AG04450 (cell line): ENCODE measurements around the gene CAMTA2. TPM values are rescaled to one million over a fixed set of nuclear protein-coding genes. Genes with fewer than 3 reads are reported as not detected.

ENCODE experiments used
- CTCF ChIA-PET: fragments of 300-600, 350-600 bp; formaldehyde crosslinking; extraction: SDS; loops from one replicate; lab custom pipeline; 2022; ENCODE audit warnings: antibody characterized with exemption, inconsistent platforms; lab: Charles Lee
- POLR2A ChIA-PET: fragments of 350-600 bp; formaldehyde crosslinking; extraction: SDS; loops from one replicate; lab custom pipeline; 2021; ENCODE audit warnings: antibody characterized with exemption, inconsistent platforms; lab: Yijun Ruan, JAX
- DNase-seq: peaks from one replicate; pipeline ENCODE4 v3.0.0-alpha.2; 2011; ENCODE audit warnings: low read depth, low spot score
- H3K27ac ChIP-seq: one replicate; pipeline ENCODE4 v1.5.1; 2012; ENCODE audit warnings: low read depth, low read length, control low read depth
- H3K27me3 ChIP-seq: one replicate; pipeline ENCODE4 v1.6.0; 2012; ENCODE audit warnings: low read length; ENCODE audit not compliant: control insufficient read depth, insufficient read depth
- H3K4me3 ChIP-seq: 2 replicates; pipeline ENCODE4 v1.5.1; 2011; ENCODE audit warnings: mild to moderate bottlenecking, low read depth, low read length, control low read depth
- H3K9me3 ChIP-seq: 2 replicates; pipeline ENCODE4 v1.5.1; 2012; ENCODE audit warnings: low read length; ENCODE audit not compliant: control insufficient read depth, insufficient read depth
- polyA plus RNA-seq: library from polyadenylated mRNA; depleted of rRNA; stranded (reverse); fragments of >200 nt; gene quantifications from 2 replicates; pipeline ENCODE4 v1.2.3, GENCODE V29; 2011
- TF ChIP-seq, protein P1 (sequence below): IDR thresholded peaks from 2 replicates; pipeline ENCODE4 v1.5.1; 2011; ENCODE audit warnings: low read depth, low read length, control low read depth, inconsistent platforms

Gene CAMTA2
- polyA plus RNA-seq, 1 experiment = 18.0 TPM

DNA sequence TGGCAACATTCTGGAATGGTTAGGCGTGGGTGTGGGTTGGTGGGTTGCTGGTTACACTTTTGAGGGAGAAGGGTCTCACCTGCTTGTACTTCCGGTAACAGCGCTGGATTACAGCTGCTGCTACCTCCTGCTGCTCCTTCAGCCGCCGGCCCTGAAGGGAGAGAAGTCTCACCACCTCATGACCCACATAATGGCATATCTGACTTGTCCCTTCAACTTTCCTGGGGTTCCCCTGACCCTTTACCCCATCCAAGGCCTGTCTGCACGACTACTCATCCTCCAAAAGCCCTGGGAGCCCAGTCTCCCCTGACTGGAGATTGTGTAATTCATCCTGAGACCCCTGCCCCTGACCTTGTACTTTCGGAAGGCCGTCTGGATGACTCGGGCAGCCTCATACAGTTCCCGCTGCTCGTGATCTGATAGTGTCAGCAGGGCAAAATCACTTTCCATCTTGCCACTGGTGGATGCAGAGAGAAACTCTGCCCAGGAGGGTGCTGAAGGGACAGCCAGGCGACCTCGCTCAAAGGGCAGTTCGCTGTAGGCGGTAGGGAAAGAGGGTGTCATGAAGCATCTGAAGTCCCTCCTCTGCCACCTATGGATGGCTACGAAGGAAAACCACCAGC lies 17.8 kb downstream of the CAMTA2 start:
- Histone ChIP-seq H3K4me3 (peak overlapping the region; percentile 78), H3K27ac (peak overlapping the region; percentile 98), H3K9me3 (peaks cover 5% of the 10 kb centered on the region; the same call in 1 of the 2 replicates), H3K27me3 (no peaks in the 10 kb centered on the region)
- TF ChIP-seq, protein P1, sequence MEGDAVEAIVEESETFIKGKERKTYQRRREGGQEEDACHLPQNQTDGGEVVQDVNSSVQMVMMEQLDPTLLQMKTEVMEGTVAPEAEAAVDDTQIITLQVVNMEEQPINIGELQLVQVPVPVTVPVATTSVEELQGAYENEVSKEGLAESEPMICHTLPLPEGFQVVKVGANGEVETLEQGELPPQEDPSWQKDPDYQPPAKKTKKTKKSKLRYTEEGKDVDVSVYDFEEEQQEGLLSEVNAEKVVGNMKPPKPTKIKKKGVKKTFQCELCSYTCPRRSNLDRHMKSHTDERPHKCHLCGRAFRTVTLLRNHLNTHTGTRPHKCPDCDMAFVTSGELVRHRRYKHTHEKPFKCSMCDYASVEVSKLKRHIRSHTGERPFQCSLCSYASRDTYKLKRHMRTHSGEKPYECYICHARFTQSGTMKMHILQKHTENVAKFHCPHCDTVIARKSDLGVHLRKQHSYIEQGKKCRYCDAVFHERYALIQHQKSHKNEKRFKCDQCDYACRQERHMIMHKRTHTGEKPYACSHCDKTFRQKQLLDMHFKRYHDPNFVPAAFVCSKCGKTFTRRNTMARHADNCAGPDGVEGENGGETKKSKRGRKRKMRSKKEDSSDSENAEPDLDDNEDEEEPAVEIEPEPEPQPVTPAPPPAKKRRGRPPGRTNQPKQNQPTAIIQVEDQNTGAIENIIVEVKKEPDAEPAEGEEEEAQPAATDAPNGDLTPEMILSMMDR = no peak
- CTCF ChIA-PET = interaction anchor here (1.2 to 1.8 kb wide), 2 partner anchors 17 to 61 kb away, joined by 5 to 6 read pairs; partner anchors contain the start of gene CAMTA2
- no peak for DNase-seq
- POLR2A ChIA-PET = interaction anchor here (0.5 to 5.6 kb wide), 6 partner anchors 20 to 174 kb away, joined by 3 to 128 read pairs (median 4); partner anchors contain the start of genes ENO3, KIF1C, PFN1 and RNF167

DNA sequence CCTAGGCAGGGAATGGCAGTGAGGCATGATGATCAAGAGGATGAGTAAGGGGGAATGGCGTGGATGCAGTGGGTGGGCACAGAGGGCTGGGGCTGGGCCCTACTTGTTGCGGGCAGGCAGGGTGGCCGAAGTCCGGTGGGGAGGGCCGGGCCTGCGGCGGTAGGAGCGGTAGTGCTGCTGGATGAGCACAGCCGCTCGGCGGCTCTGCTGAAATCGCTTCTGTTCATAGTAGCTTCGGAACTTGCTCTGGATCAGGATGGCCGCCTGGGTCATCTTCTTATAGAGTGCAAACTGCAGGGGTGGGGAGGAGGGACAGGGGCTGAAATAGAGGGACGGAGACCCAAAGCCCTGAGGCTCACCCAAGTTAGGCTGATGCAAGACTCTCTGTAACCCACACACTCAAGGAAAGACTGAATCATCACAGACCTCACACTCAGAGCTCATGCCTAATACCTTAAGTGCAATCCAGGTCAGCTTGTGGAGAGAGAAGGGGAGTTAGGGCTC lies 18.4 kb downstream of the CAMTA2 start:
- TF ChIP-seq, protein P1 = no peak
- CTCF ChIA-PET = interaction anchor here (1.8 kb wide), 1 partner anchor 60 kb away, joined by 5 read pairs; no protein-coding TSS in a partner anchor
- H3K27me3 ChIP-seq = no peaks in the 10 kb centered on the region
- H3K27ac ChIP-seq = peak overlapping the region; percentile 98
- H3K9me3 ChIP-seq = peaks cover 5% of the 10 kb centered on the region; the same call in 1 of the 2 replicates
- POLR2A ChIA-PET = interaction anchor here (0.5 to 5.6 kb wide), 6 partner anchors 20 to 173 kb away, joined by 3 to 128 read pairs (median 4); partner anchors contain the start of genes ENO3, KIF1C, PFN1 and RNF167
- H3K4me3 ChIP-seq = peak overlapping the region; percentile 78
- DNase-seq = peak; percentile 85

DNA sequence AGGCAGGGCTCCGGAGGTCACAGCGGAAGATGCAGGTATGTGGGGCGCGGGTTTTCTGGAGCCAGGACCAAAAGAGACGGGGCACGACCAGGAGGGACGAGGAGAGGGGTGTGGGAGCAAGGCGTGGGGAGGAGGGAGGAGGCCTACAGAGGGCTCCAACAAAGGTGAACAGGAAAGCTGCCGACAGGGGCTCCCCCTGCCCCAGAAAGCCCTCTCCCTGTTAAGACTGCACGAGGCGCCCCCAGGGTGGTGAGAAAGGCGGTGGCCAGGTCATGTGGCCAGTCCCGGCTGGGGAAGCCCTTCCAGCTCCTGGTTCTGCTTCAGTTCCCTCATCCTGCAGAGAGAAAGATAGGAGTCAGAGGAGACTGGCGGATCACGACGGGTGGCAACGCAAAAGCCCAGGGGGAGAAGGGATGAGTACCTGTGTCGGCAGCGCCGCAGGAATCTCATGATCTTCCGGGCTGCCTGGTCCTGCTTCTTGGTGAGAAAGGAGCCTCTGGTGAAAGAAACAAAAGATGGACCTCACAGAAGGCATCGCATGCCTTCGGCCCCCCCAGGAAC lies 18.9 kb downstream of the CAMTA2 start:
- TF ChIP-seq, protein P1 = no peak
- peaks cover 5% of the 10 kb centered on the region; the same call in 1 of the 2 replicates for H3K9me3 ChIP-seq
- no peak for DNase-seq
- peak overlapping the region; percentile 78 for H3K4me3 ChIP-seq
- POLR2A ChIA-PET = interaction anchor here (1.0 to 5.6 kb wide), 7 partner anchors 10 to 173 kb away, joined by 3 to 128 read pairs (median 3); partner anchors contain the start of genes ENO3, INCA1, KIF1C and PFN1
- peak overlapping the region; percentile 98 for H3K27ac ChIP-seq
- H3K27me3 ChIP-seq = no peaks in the 10 kb centered on the region
- CTCF ChIA-PET = interaction anchor here (0.5 to 1.8 kb wide), 2 partner anchors 48 to 59 kb away, joined by 5 read pairs; no protein-coding TSS in a partner anchor

DNA sequence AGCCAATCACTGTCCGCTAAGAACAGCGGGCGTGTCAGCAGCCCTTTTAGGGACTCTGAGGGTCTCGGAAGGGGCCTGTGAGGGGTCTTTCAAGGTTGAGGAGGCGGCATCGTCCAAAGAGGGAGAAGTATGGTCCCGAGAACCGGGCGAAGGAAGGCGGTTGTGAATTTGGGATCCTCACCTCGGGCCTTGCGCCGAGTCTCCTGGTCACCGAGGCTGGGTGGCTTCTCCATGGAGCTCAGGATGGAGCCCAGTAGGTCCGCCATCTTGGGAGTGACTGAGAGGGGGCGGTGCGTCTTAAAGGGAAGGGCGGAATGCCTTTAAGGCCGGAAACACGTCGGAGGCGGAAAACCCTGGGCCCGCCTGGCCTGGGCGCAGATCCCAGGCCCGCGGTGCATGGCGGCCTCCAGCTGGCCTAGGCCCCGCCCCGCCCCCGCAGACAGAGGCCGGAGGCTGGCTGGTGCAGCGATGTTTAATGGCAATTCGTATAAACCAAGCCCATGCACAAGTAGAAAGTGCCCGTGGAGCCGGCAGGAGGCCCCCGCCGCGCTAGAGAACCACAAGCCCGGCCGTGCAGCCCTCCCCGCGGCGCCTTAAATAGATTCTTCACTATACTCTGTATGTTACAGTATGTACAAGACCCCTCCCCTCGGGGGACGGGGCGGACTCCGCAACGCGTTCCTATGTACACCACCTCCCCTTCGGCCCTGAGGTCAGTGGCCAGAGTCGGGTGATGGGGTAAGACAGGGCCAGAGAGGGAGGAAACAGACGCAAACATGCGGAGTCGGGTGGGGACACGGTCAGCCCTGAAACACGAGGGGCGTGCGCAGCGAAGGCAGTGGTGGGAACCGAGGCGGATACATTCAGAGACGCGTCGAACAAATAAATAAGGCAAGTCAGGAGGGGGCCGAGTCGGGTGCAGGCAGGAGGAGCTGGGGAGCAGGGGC lies 19.7 kb downstream of the CAMTA2 start, which contains the start of gene SPAG7:
Gene SPAG7 (minus strand): TSS at position 279 of the 947 bp plus-strand sequence. CDS start 13 bp downstream, at position 266.
- H3K9me3 ChIP-seq = peaks cover 5% of the 10 kb centered on the region; the same call in 1 of the 2 replicates
- POLR2A ChIA-PET = interaction anchor here (0.6 to 5.6 kb wide), 12 partner anchors 10 to 824 kb away, joined by 3 to 128 read pairs (median 6); partner anchors contain the start of genes CAMTA2, ENO3, GP1BA and INCA1

More for the DNA sequence above, 19.7 kb downstream of the CAMTA2 start, which contains the start of gene SPAG7:
- H3K27ac ChIP-seq = peak within 1 kb of the TSS; percentile 98
- peak within 1 kb of the TSS; percentile 84 for H3K4me3 ChIP-seq
- CTCF ChIA-PET = interaction anchor here (0.5 to 2.6 kb wide), 5 partner anchors 15 to 94 kb away, joined by 3 to 11 read pairs (median 5); no protein-coding TSS in a partner anchor
- peak; percentile 96 for DNase-seq
- TF ChIP-seq, protein P1 = no peak
- no peaks in the 10 kb centered on the region for H3K27me3 ChIP-seq
